ENCODE data around the gene PRPF40B.

- TF ChIP-seq CTCF (IDR thresholded peaks at IDR 0.05) (peak in 6 of 7 experiments; percentile 13 to 65 (median 59)), POLR2A (IDR thresholded peaks at IDR 0.05) (peak; percentile 62 to 77 (median 73))
Observed at GRCh38 chr12:49673446-49674317, 50.3 kb downstream of the PRPF40B start.

All from body of pancreas (tissue), 4 donors.